HS-27A (cell line): Measurements from ENCODE around the gene GLMP.

Source experiments
- DNase-seq: peaks from one replicate; pipeline ENCODE4 v3.0.0-alpha.2; 2012; ENCODE audit warnings: low read depth, missing footprints

GLMP gene

DNA sequence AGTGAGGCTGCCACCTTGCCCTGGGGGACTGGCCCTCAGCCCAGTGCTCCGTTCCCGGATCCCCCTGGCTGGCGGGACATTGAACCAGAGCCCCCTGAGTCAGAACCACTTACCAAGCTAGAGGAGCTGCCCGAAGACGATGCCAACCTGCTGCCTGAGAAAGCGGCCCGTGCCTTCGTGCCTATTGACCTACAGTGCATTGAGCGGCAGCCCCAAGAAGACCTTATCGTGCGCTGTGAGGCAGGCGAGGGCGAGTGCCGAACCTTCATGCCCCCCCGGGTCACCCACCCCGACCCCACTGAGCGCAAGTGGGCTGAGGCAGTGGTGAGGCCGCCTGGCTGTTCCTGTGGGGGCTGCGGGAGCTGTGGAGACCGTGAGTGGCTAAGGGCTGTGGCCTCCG, 10.0 kb downstream of the GLMP start:
- no peak for DNase-seq

DNA sequence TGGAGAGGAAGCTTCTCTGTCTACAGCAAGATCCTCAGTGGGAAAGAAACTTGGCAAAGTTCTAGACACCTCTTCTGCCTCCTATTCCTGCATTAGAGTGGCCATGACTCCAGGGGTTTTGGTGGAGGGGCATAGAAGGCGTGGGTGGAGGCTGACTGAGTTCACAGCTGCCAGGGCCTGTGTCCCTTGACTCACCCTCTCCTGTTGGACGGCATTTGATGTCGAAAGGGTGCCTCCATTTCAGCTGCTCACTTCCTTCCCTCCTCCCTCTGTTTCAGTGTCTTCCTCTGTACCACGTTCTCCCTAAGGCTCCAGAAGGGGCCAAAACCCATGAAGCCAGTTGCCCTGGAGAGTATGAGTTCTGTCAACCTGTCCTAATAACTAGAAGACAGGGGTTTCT, 10.7 kb downstream of the GLMP start:
- no peak for DNase-seq

DNA sequence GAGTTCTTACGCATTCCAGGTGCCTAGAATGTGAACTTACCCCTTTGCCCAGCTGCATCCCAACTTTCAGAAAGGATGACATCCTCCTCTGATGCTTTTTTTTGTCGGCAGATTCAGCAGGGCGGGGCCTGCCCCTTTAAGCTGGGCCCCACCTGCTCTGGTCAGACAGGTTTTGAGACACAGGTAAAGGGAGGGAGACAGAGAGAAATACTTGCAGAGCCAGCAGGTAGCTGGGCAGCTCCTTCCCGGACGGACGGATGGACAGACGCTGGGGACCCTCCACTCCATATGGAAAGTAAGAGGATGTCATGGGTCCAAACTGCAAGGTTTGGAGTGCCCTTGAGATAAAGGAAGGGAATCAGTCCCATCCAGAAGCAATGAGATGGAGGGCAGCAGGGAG, 11.4 kb downstream of the GLMP start, which contains the start of gene TMEM79:
TSS of gene TMEM79 (plus strand) at position 214 of the 400 bp plus-strand sequence. CDS start 902 bp downstream, outside the sequence.
- DNase-seq = no peak

DNA sequence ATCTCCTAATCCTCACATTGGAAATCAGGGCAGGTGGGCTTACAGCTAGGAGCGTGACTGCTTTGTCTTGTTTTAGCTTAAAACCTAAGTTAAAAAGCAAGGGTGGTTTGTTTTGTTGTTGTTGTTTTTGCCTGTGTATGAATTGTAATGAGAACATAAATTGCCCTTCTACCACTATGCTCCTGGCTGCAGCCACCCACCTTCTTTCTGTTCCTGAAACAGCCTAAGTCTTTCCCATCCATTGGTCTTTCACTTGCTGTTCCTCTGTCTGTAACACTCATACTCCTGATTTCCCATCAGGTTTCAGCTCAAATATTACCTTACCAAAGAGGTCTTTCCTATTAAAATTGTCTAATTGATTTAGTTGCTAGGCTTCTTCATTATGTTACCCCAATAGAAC, 12.0 kb downstream of the GLMP start:
- DNase-seq = no peak

DNA sequence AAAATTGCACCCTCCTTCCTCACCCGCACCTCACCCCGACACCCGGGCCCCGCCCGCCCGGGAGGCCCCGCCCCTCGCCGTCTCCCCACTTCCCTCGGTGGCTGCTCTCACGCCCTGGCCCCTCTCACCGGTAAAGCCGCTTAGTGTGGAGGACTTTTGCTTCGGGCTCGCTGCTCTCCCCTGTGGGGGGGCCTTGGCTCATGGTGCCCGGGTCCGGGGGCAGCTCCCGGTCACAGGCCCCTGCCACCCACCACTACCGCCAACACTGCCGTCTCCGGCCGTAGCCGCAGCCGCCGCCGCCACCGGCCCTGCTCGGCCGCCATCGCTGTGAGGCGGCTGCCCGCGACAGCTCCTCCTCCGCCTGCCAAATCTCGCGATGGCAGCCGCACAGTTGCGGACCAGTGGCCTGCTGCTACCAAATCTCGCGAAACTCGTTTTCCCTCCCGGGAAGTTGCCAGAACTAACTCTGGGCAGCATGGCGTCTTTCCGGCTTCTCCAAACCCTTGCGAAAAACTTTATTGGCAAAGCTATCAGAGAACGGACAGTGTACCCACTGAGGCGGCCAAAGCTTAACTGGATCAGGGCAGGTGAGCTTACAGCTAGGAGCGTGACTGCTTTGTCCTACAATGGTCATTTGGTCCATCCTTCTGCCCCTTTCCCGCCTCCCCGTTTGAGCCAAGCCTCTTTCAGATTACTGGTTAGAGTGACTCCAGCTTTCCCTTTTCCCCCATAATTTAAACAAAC, 12.8 kb downstream of the GLMP start, which contains the start of gene SMG5:
TSS of gene SMG5 (minus strand) at position 347 of the 744 bp plus-strand sequence. CDS start at position 202, 145 bp downstream.
- peak; percentile 94 for DNase-seq

DNA sequence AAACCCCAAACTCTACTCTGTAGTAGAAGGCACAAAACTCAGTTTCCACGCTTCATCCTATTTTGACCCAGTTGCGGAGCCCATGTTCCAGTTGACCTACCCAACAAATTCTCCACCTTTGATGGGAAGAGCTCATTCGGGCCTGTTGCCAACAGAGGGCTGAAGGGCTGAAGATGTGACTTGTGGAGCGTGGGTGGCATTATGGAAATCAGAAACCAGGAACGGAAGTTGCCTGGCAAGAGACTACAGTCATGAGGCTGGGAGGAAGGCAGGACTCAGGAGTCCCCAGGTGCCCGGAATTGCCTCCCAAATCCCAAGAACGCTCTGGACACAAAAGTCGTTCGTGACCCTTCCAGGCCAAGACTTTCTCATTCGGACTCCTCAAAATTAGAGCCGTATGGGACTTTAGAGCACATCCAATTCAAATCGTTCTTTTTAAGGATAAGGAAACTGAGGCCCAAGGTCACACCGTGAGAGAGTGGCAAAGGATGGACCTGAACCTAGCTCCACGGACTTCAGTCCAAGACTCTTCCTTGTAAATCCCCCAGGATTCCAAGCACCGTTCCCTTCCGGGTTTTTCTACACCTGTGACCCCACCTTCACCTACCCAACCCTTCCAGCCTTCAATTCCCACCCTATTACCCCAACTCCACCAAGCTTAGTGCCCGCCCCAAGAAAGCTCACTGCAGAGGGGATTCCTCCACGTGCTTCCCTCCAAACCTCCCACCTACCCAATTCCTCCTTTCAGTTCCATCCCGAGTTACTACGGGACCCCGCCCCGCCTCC, 13.6 kb downstream of the GLMP start:
- no peak for DNase-seq

DNA sequence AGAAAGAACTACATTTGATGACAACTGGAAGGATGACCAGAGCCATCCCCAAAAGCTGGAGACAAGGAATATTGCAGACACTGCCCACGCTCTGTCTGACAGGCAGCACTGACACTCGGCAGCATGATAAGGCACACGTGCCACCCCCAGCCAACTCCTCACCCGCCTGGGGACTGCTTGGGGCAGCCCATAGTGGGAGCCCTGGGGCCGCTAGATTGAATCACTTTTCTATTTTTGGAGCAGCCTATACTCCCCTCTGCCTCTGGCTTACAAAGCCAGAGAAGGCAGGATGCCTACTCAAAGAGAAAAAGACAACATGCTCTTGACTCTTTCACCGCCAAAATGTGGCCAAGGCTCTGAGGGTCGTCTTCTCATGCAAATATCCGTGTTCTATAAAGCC, 14.2 kb downstream of the GLMP start:
- no peak for DNase-seq

DNA sequence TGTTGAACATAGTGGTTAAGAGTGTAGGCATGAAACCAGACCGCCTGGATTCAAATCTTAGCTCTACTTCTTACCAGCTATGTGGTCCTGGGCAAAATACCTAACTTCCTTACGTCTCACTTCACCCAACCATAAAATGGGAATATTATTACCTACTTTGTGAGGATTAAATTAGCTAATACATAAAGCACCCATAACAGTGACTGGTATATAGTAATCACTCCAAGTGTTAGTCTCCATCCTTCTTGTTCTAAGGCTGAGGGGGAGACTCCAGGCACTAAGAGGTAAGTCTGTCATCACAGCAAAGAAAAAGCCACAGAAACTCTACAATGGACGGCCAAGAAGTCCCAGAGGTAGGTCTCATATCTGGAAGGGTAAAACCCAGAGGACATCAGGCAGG, 15.6 kb downstream of the GLMP start:
- DNase-seq = no peak

DNA sequence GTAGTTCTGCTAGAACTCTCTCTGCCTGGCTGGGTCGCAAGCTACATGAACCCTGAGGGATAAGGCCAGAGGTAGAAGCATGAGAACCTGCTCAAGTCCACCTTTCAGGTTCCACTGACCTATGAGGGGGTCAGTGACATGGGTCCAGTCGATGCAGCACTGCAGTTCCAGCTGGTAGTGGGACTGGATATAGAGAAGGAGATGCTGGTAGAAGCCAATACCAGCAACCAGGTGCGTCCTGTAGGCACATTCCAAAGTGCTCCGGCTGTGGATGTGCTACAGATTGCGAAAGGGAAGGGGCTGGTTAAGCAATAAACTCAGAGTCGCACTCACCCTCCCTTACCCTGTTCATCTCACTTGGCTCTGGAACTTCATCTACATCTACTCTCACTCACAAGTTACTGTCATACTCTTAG, 18.5 kb downstream of the GLMP start:
- no peak for DNase-seq

DNA sequence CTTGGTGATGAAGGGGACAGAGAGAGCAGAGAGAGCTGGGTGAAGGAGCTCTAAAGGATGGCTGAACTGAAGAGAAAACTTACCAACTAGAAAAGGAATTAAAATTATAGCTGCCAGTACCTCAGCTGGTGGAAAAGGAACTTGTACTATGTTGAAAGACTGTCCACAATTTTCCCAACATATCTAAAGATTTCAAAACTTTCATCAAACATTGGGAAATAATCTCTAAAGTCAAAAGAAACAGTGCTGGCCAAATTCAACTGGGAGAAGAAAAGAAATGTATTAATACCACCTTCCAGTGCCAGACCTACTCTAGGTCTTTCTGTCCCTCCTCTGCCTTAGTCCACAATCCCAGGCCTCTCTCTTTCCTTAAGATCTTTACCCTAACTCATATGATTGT, 18.9 kb downstream of the GLMP start:
- no peak for DNase-seq

DNA sequence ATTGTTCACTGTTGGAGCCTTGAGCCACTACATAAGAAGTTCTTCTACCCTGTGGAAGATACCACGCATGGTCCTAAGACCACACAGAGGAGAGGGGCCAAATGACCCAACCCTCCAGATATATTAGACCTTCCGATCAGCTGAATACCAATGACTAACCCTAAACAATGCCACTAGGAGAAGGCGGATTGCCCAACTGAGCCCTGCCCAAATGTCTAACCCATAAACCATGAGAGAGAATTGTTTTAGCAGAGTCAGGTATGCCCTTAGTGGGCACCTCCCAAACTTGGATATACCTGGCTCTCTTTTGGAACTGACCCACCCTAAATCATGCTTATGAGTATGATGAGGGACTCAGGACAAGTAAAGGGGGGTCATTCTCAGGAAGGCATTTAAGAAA, 25.2 kb downstream of the GLMP start:
- no peak for DNase-seq

DNA sequence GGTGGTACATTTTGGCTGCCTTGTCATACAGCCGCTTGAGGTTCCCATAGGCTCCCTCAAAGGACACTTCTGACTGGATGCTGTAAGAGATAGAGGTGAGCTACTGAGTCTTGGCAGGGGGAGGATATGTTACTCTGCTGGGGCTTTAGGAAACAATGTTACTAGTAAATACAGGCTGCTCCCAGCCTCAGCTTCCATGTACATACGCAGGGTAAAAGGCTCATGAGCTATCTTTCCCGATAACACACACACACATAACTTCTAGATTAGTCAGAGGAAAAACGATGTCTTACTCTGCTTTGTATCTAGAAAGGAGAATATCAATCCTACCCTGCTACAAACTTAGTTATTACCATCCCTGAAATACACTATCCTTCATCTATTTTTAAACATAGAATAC, 27.1 kb downstream of the GLMP start:
- DNase-seq = no peak

DNA sequence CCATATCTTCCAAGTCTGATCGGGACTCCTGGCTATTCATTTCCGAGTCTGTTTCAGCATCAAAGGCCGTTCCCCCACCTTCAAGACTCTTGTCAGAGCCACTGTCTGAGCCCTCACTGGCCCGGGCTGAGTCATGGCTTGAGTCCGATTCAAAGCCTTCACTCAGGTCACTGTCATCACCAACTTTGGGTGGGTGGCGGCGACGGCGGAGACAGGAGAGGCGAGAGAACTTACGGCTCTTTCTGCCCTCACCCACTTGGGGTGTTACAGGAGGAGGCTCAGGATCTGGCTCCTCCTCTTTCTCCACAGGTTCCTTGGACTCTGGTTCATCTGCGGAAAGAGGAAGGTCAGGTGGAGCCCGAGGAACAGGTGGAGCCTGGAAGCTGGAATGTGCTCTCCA, 29.4 kb downstream of the GLMP start:
- no peak for DNase-seq

DNA sequence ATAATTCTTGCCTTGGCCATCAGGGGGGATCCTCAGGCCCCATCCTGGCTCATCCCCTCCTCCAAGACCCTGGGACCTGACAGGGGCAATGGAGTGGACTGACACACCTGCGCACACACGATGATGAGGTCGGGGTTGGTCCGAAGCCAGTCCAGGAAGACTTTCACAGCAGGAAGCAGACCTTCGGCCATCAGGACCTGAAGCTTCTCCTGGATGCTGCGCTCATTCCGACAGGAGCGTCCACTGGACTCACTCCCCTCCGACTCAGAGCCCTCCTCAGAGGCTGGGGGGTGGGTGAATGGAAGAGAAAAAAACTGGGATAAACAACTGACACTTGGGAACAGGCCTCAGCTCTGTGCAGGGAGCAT, 32.2 kb downstream of the GLMP start:
- no peak for DNase-seq

DNA sequence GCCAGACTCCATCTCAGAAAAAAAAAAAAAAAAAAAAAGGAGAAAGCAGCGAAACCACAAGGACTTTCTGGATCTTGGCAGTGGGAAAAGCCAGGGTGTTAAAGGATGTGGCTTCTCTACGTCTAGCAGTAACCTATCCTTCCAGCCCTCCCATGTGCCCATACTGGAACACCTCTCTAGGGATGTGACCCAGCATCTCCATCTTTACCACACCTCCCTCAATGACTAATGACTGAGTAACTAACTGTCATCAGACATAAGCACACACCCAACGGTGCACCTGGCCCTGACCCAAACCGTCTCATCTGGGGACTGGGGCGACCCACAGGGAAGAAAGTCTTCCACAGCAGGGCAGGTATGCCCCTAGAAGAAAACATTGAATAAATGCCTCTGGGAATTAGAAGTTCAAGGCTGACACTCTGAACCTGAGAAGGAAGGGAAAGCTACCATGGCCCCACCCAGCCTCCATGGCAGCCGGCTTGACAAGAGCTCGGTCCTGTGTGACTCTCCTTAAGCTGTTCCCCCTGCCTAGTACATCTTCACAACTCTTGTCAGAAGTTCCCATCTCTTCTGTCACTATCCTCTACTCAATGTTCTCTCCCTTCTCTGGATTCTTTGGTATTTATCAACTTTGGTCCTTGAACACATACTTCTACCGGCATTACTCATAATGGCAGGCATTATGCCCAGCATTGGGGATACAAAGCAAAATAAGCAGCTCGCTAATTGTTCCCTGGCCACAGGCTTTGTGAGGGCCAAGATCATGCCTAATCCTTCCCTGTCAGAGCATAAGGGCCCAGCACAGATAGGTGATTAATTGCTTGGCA, 32.8 kb downstream of the GLMP start:
- peak; percentile 24 for DNase-seq

DNA sequence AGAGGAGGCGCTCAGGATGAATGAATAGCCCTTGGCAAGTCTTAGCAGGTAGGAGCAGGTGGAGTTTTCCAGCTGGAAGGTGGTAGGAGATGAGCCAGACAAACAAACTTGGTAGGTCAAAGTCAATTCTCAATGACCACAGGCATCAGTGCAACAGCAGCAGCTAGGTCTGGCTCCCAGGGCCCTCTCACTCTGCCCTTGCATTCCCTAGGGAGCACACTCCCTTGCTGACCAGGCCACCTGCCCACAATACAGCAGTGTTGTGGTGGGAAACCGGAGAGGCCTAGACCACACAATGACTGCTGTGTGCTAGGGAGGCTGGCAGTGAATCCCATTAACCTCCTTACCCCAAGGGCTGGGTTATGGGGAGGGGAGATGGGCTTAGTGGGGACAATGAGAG, 34.6 kb downstream of the GLMP start:
- no peak for DNase-seq

DNA sequence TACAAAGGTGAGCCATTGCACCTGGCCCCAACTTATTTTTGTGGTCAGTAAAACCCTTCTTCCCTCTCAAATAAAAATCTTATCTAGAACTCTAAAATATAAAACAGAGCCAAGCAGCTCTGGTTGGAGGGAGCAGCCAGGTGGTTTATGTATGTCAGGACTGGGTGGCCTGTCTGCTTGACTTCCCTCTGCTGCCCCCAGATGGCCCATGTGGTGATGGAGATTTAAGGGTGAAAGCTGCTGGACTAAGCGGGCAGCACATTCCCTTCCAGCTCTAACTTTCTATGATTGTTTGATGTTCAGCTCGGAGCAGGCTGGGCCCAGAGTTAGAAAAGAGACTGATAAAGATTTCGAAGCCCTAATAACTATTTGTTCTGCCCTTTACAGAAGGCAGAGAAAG, 35.7 kb downstream of the GLMP start:
- DNase-seq = no peak

DNA sequence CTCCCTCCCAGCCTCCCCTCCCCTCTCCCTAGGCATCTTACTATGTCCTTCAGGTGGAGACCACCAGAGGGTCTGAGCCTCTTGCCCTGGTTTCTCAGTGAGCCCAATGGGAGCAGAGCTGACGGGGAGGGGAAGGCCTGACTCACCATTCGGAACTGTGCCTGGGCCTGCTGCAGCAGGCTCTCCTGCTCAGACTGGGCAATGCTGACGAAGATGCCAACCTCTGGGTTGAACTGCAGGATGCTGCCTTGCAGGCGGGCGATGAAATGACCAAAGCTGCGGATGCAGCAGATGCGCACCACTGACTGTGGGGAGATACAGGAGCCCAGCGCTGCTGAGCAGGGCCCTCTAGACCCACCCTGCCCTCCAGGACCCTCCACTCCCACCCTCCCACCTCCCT, 36.6 kb downstream of the GLMP start:
- DNase-seq = no peak

DNA sequence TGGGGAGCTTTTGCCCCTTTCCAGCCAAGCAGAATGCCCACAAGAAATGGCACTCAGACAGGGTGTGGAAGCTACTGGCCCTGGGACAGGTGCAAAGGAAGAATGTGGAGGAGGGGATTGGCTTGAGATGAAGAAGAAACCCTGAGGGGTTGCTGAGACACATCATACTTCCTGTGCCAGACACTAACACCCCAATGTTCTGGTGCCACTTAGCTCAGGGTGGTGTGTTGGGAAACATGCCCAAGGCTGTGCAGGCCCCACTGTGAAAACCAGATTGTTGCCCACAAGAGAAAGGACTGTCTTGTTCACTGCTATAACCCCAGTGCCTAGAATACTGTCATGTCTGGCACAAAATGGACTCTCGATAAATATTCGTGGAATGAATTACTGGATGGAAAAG, 37.8 kb downstream of the GLMP start:
- no peak for DNase-seq

DNA sequence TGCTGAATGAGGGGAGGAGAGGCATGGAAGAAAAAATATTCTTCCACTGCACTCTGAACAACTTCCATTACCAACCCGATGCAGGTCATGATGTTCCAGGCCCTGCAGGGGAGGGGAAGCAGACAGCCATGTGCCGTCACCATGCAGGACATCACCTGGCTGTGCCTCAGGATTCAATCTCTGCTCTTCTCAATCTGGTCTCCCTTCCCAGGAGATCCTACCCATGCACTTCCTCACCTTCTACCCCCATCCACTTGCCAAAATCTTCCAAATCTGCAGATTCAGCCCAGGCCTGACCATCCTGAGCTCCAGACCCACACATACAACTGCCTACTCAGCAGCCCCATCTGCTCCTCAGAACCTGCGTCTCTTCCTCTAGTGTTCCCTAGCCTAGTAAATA, 41.8 kb downstream of the GLMP start:
- no peak for DNase-seq

DNA sequence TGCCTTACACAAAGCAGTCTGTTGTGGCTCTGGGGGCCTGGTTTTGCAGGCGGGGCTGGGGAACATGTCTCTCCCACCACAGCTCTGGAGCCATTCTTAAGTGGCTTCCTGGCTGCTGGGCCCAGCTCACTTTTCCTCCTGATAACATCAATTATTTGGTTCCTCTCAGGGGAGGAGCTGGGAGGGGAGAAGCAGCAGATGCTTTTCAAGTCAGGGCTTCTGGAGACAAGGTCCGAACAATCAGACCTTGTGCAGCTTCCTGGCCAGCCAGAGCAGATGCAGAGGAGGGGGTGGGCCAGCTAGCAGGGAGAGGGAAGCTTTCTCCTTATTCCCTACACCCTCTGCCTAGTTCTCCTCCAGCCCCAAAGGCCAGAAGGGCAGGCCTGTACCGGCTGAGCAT, 44.0 kb downstream of the GLMP start:
- no peak for DNase-seq

DNA sequence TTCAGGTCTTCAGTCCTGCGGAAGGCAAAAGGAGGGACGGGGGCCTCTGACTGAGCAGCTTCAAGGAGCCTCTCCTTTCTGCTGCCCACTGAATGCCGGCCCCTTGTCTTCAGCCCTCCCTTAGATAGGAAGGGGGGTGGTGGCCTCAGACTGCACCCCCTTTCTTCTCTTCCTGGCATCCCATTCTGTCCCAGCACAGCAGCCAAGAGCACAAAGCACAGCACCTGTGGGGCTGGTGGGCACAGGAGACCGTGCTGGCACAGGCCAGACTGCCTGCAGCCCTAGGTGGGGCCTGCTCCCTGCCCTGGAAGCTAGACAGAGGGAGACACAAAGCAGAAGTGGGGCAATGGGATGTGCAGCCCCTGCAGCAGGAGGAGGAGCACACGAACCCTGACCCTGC, 45.9 kb downstream of the GLMP start:
- no peak for DNase-seq

DNA sequence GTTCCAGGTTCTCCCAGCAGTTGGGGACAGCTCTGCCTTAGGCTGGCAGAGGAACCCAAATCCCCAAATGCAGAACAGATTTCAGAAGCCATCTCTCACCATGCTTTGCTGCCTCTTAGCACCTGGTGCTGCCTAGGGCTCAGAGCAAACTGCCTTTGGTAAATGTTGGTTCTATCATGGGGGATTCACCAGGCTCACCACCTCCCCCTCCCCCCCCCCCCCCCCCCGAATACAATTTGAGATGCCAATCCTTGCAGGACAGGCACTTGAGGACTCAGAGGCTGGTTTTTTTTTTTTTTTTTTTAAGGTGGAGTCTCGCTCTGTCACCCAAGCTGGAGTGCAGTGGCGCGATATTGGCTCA, 47.2 kb downstream of the GLMP start:
- DNase-seq = no peak
